IMR-90 (cell line): ENCODE measurements around the gene SYNGR4. TPM values are rescaled to one million over a fixed set of nuclear protein-coding genes. Genes with fewer than 3 reads are reported as not detected.

ENCODE experiments used
- ATAC-seq: fragments of 200-7000 bp; cut with Tn5 transposase; 2 replicates; pipeline ENCODE4 v1.9.1; 2020; ENCODE audit warnings: low read depth, mild to moderate bottlenecking, moderate library complexity
- BruUV-seq: library from RNA; stranded (reverse); fragments of 400-500 nt; replicated peaks from 2 replicates; lab custom pipeline; 2021; lab: Mats Ljungman, UMichigan
- CTCF ChIA-PET: fragments of 300-600 bp; formaldehyde crosslinking; extraction: SDS; loops from one replicate; lab custom pipeline; 2021; ENCODE audit warnings: antibody characterized with exemption; lab: Yijun Ruan, JAX
- POLR2A ChIA-PET: fragments of 300-600 bp; sonication (Branson Sonifier 250); formaldehyde crosslinking; loops from one replicate; lab custom pipeline; 2022; ENCODE audit warnings: antibody characterized with exemption; ENCODE audit not compliant: unreplicated experiment; lab: Charles Lee
- DNase-seq: peaks from one replicate; pipeline ENCODE4 v3.0.0; 2013
- H2AFZ ChIP-seq: replicated peaks from 2 replicates; pipeline ENCODE3; 2013; ENCODE audit warnings: low read length, mild to moderate bottlenecking; ENCODE audit not compliant: poor library complexity
- H2AK5ac ChIP-seq: 2 replicates; pipeline ENCODE4 v1.6.1; 2013; ENCODE audit warnings: low read depth, low read length, inconsistent platforms
- H2AK9ac ChIP-seq: replicated peaks from 2 replicates; pipeline ENCODE3; 2013; ENCODE audit warnings: mild to moderate bottlenecking, low read depth, low read length, moderate library complexity; ENCODE audit not compliant: poor library complexity
- H2BK120ac ChIP-seq: 2 replicates; pipeline ENCODE4 v1.6.1; 2013; ENCODE audit warnings: low read depth, low read length, inconsistent platforms
- H2BK15ac ChIP-seq: 3 replicates; pipeline ENCODE4 v1.6.1; 2013; ENCODE audit warnings: low read depth, low read length, inconsistent platforms
- H2BK20ac ChIP-seq: 2 replicates; pipeline ENCODE4 v1.6.1; 2013; ENCODE audit warnings: low read depth, mild to moderate bottlenecking, inconsistent platforms, low read length, moderate library complexity
- H2BK5ac ChIP-seq: 2 replicates; pipeline ENCODE4 v1.6.1; 2013; ENCODE audit warnings: mild to moderate bottlenecking, low read depth, low read length, inconsistent platforms; ENCODE audit not compliant: poor library complexity, severe bottlenecking
- H3K14ac ChIP-seq: replicated peaks from 2 replicates; pipeline ENCODE4 v1.6.1; 2013; ENCODE audit warnings: low read depth, low read length, inconsistent platforms
- H3K18ac ChIP-seq: 2 replicates; pipeline ENCODE4 v1.6.1; 2013; ENCODE audit warnings: low read depth, low read length, control low read depth
- H3K23ac ChIP-seq: 2 replicates; pipeline ENCODE4 v1.6.1; 2013; ENCODE audit warnings: low read depth, low read length, inconsistent platforms
- H3K27ac ChIP-seq: 2 replicates; pipeline ENCODE4 v1.5.1; 2013; ENCODE audit warnings: mild to moderate bottlenecking, control low read depth, low read length; ENCODE audit not compliant: insufficient read depth
- H3K27me3 ChIP-seq: 2 replicates; pipeline ENCODE4 v1.6.1; 2013; ENCODE audit warnings: low read length; ENCODE audit not compliant: control insufficient read depth, insufficient read depth
- H3K36me3 ChIP-seq: 2 replicates; pipeline ENCODE4 v1.6.1; 2013; ENCODE audit warnings: low read length, mixed read lengths; ENCODE audit not compliant: control insufficient read depth, insufficient read depth
- H3K4ac ChIP-seq: 2 replicates; pipeline ENCODE4 v1.6.1; 2013; ENCODE audit warnings: low read depth, low read length, inconsistent platforms
- H3K4me1 ChIP-seq: 2 replicates; pipeline ENCODE4 v1.6.1; 2013; ENCODE audit warnings: low read length, mixed read lengths; ENCODE audit not compliant: control insufficient read depth, insufficient read depth
- H3K4me2 ChIP-seq: 2 replicates; pipeline ENCODE4 v1.6.1; 2013; ENCODE audit warnings: low read depth, mild to moderate bottlenecking, control low read depth, low read length, moderate library complexity
- H3K4me3 ChIP-seq: 2 replicates; pipeline ENCODE4 v1.5.1; 2013; ENCODE audit warnings: low read depth, mild to moderate bottlenecking, control low read depth, low read length, moderate library complexity; ENCODE audit not compliant: insufficient read depth
- H3K56ac ChIP-seq: 2 replicates; pipeline ENCODE4 v1.6.1; 2013; ENCODE audit warnings: low read length, inconsistent platforms; ENCODE audit not compliant: insufficient read depth; ENCODE audit errors: extremely low read depth
- H3K79me1 ChIP-seq, 2 experiments: 2 replicates each; pipeline ENCODE4 v1.6.1; 2013; ENCODE audit warnings: low read length in 2 of 2, inconsistent platforms in 1 of 2, low read depth in 1 of 2
- H3K9ac ChIP-seq: 2 replicates; pipeline ENCODE4 v1.6.1; 2013; ENCODE audit warnings: low read depth, low read length, control low read depth
- H3K9me1 ChIP-seq: 2 replicates; pipeline ENCODE4 v1.6.1; 2013; ENCODE audit warnings: low read length, inconsistent platforms; ENCODE audit not compliant: insufficient read depth
- H3K9me3 ChIP-seq: 2 replicates; pipeline ENCODE4 v1.6.1; 2013; ENCODE audit warnings: low read length; ENCODE audit not compliant: control insufficient read depth, insufficient read depth
- H4K20me1 ChIP-seq: 2 replicates; pipeline ENCODE4 v1.6.1; 2013; ENCODE audit warnings: low read length, inconsistent platforms; ENCODE audit not compliant: insufficient read depth
- H4K5ac ChIP-seq: 2 replicates; pipeline ENCODE4 v1.6.1; 2013; ENCODE audit warnings: mild to moderate bottlenecking, low read depth, low read length, control low read depth
- H4K8ac ChIP-seq, 2 experiments: 2 replicates each; pipeline ENCODE4 v1.6.1; 2013; ENCODE audit warnings: low read depth in 2 of 2, low read length in 2 of 2, control low read depth in 1 of 2, inconsistent platforms in 1 of 2
- H4K91ac ChIP-seq: 2 replicates; pipeline ENCODE4 v1.6.1; 2013; ENCODE audit warnings: low read depth, low read length, inconsistent platforms; ENCODE audit not compliant: insufficient read depth
- BHLHE40 ChIP-seq: fragments of 150-350 bp; IDR thresholded peaks from 2 replicates; pipeline ENCODE4 v1.6.1; 2016; ENCODE audit warnings: mild to moderate bottlenecking, low read depth, low read length
- CEBPB ChIP-seq: IDR thresholded peaks from 2 replicates; pipeline ENCODE4 v1.6.1; 2012; ENCODE audit warnings: low read depth, low read length, improper control_type of control experiment
- CHD1 ChIP-seq: IDR thresholded peaks from 2 replicates; pipeline ENCODE4 v1.6.1; 2012; ENCODE audit warnings: low read depth, low read length, improper control_type of control experiment
- FOS ChIP-seq: fragments of 150-350 bp; IDR thresholded peaks from 2 replicates; pipeline ENCODE4 v1.6.1; 2016; ENCODE audit warnings: low read depth, low read length
- MAFK ChIP-seq: IDR thresholded peaks from 2 replicates; pipeline ENCODE4 v1.6.1; 2012; ENCODE audit warnings: low read depth, low read length, improper control_type of control experiment
- MAZ ChIP-seq: IDR thresholded peaks from 2 replicates; pipeline ENCODE4 v1.6.1; 2012; ENCODE audit warnings: low read depth, mild to moderate bottlenecking, low read length, improper control_type of control experiment, moderate library complexity, borderline replicate concordance
- MXI1 ChIP-seq: IDR thresholded peaks from 2 replicates; pipeline ENCODE4 v1.6.1; 2012; ENCODE audit warnings: low read depth, mild to moderate bottlenecking, low read length, moderate library complexity, borderline replicate concordance
- NFE2L2 ChIP-seq: fragments of 150-350 bp; IDR thresholded peaks from 2 replicates; pipeline ENCODE4 v1.6.1; 2016; ENCODE audit warnings: low read depth, mild to moderate bottlenecking, low read length
- POLR2A ChIP-seq: IDR thresholded peaks from 2 replicates; pipeline ENCODE4 v1.6.1; 2012; ENCODE audit warnings: mild to moderate bottlenecking, low read depth, low read length
- RCOR1 ChIP-seq: IDR thresholded peaks from 2 replicates; pipeline ENCODE4 v1.6.1; 2012; ENCODE audit warnings: mild to moderate bottlenecking, low read length, improper control_type of control experiment; ENCODE audit not compliant: insufficient replicate concordance
- RFX5 ChIP-seq: IDR thresholded peaks from 2 replicates; pipeline ENCODE4 v1.8.0; 2012; ENCODE audit warnings: low read depth, mild to moderate bottlenecking, low read length, moderate library complexity
- SMC3 ChIP-seq: fragments of 150-350 bp; IDR thresholded peaks from 2 replicates; pipeline ENCODE4 v1.6.1; 2016; ENCODE audit warnings: low read depth, mild to moderate bottlenecking, antibody characterized with exemption, low read length, moderate library complexity
- WGBS, 2 experiments: methylation state at CpG; one replicate each; pipeline versions ENCODE4 v1.1.5 to v1.1.7; 2013; ENCODE audit warnings: missing lambda C conversion rate in 2 of 2; ENCODE audit not compliant: insufficient read length in 1 of 2; ENCODE audit errors: extremely low coverage in 2 of 2; 5-methylcytosine and 5-hydroxymethylcytosine counted together
- dilution Hi-C: fragments of 300-500 bp; cut with HindIII; formaldehyde crosslinking; loops from one replicate; pipeline ENCODE4 v1.14.3; 2018; ENCODE audit warnings: low sequenced_read_pairs; ENCODE audit not compliant: unreplicated experiment
- in situ Hi-C: fragments of 300-500 bp; cut with MboI; formaldehyde crosslinking; loops from 3 replicates; pipeline ENCODE4 v1.14.3; 2019; ENCODE audit warnings: low sequenced_read_pairs, inconsistent platforms, mixed read lengths
- intact Hi-C: fragments of 100-400 bp; cut with micrococcal nuclease; formaldehyde crosslinking; loops from 2 replicates; pipeline ENCODE4 v1.10.0; 2022
- polyA plus RNA-seq, 3 experiments: library from polyadenylated mRNA; depleted of rRNA; stranded (reverse); fragments of >200 nt; gene quantifications; 2 replicates each; pipeline ENCODE4 v1.2.3, GENCODE V29; 2012; ENCODE audit warnings: low replicate concordance in 1 of 3
- total RNA-seq: library from RNA; depleted of rRNA; stranded (reverse); fragments of >200 nt; gene quantifications from 2 replicates; pipeline ENCODE4 v1.2.3, GENCODE V29; 2012
- TF ChIP-seq, protein P1 (sequence below): conservative IDR thresholded peaks from 2 replicates; pipeline ENCODE4 v1.5.1; 2012; ENCODE audit warnings: mild to moderate bottlenecking, low read depth, low read length, improper control_type of control experiment
- TF ChIP-seq, protein P2 (sequence below): fragments of 150-350 bp; IDR thresholded peaks from 2 replicates; pipeline ENCODE4 v1.6.1; 2017; ENCODE audit warnings: mild to moderate bottlenecking, antibody characterized with exemption, low read length, low read depth
- TF ChIP-seq, protein P3 (sequence below): fragments of 150-350 bp; IDR thresholded peaks from 2 replicates; pipeline ENCODE4 v1.6.1; 2016; ENCODE audit warnings: low read depth, mild to moderate bottlenecking, low read length, moderate library complexity, borderline replicate concordance

Gene SYNGR4
- total and polyA plus RNA-seq, 2 of the 4 experiments (the other 2 are of a cell fraction) = not detected

DNA sequence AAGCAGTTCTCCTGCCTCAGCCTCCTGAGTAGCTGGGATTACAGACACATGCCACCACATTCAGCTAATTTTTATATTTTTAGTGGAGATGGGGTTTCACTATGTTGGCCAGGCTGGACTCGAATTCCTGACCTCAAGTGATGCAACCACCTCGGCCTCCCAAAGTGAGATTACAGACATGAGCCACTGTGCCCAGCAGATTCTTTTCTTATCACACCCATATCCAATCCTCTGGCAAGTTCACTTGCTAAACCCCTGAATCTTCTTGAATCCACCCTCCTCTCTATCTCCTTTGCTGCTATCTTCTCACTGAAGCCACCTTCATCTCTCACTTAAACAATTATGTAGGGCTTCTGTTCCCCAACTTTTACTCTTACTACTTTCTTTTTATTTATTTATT is 18.0 kb upstream of the SYNGR4 start:
- no peak overlapping the region for H3K56ac ChIP-seq
- no peak overlapping the region for H2BK5ac ChIP-seq
- intact Hi-C loops (no loop called here), dilution Hi-C loops (no loop called here), in situ Hi-C loops (no loop called here)
- no peak overlapping the region for H3K4me3 ChIP-seq
- POLR2A ChIA-PET = interaction anchor here (0.7 kb wide), 1 partner anchor 12 kb away, joined by 3 read pairs; no protein-coding TSS in a partner anchor
- CTCF ChIA-PET = no interaction called here
- H3K27ac ChIP-seq = no peak overlapping the region
- no peak overlapping the region for H3K9ac ChIP-seq
- no peak overlapping the region for H4K8ac ChIP-seq
- no peaks in the 10 kb centered on the region for H3K4me1 ChIP-seq
- no peak overlapping the region for H2BK20ac ChIP-seq
- no peak overlapping the region for H2BK120ac ChIP-seq
- H2AFZ ChIP-seq = no peak overlapping the region
- peaks cover 6% of the 10 kb centered on the region for H3K9me1 ChIP-seq
- no peak overlapping the region for H4K5ac ChIP-seq
- H4K91ac ChIP-seq = no peak overlapping the region
- BruUV-seq = no TSS peak
- H3K18ac ChIP-seq = no peak overlapping the region
- no CpG with 5 or more reads among the region's 2 CpGs for WGBS, 2 experiments
- H3K79me1 ChIP-seq = no peaks in the 10 kb centered on the region
- no peak overlapping the region for H2AK5ac ChIP-seq
- no peak overlapping the region for H3K4me2 ChIP-seq
- ATAC-seq (no peak), DNase-seq (no peak)
- no peak overlapping the region for H3K23ac ChIP-seq
- no peak overlapping the region for H3K14ac ChIP-seq
- H3K4ac ChIP-seq = no peak overlapping the region
- no peaks in the 10 kb centered on the region for H3K27me3 ChIP-seq
- no peaks in the 10 kb centered on the region for H3K9me3 ChIP-seq
- no peaks in the 10 kb centered on the region for H3K36me3 ChIP-seq
- H2BK15ac ChIP-seq = no peak overlapping the region
- TF ChIP-seq, protein P1, sequence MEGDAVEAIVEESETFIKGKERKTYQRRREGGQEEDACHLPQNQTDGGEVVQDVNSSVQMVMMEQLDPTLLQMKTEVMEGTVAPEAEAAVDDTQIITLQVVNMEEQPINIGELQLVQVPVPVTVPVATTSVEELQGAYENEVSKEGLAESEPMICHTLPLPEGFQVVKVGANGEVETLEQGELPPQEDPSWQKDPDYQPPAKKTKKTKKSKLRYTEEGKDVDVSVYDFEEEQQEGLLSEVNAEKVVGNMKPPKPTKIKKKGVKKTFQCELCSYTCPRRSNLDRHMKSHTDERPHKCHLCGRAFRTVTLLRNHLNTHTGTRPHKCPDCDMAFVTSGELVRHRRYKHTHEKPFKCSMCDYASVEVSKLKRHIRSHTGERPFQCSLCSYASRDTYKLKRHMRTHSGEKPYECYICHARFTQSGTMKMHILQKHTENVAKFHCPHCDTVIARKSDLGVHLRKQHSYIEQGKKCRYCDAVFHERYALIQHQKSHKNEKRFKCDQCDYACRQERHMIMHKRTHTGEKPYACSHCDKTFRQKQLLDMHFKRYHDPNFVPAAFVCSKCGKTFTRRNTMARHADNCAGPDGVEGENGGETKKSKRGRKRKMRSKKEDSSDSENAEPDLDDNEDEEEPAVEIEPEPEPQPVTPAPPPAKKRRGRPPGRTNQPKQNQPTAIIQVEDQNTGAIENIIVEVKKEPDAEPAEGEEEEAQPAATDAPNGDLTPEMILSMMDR = no peak
- no peak for TF ChIP-seq MXI1
- TF ChIP-seq FOS = no peak
- TF ChIP-seq MAFK = no peak
- no peak for TF ChIP-seq BHLHE40
- TF ChIP-seq RCOR1 = no peak
- TF ChIP-seq, protein P2, sequence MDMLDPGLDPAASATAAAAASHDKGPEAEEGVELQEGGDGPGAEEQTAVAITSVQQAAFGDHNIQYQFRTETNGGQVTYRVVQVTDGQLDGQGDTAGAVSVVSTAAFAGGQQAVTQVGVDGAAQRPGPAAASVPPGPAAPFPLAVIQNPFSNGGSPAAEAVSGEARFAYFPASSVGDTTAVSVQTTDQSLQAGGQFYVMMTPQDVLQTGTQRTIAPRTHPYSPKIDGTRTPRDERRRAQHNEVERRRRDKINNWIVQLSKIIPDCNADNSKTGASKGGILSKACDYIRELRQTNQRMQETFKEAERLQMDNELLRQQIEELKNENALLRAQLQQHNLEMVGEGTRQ = no peak
- TF ChIP-seq MAZ = no peak
- TF ChIP-seq, protein P3, sequence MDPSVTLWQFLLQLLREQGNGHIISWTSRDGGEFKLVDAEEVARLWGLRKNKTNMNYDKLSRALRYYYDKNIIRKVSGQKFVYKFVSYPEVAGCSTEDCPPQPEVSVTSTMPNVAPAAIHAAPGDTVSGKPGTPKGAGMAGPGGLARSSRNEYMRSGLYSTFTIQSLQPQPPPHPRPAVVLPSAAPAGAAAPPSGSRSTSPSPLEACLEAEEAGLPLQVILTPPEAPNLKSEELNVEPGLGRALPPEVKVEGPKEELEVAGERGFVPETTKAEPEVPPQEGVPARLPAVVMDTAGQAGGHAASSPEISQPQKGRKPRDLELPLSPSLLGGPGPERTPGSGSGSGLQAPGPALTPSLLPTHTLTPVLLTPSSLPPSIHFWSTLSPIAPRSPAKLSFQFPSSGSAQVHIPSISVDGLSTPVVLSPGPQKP = no peak
- no peak for TF ChIP-seq RFX5
- TF ChIP-seq POLR2A = no peak
- TF ChIP-seq NFE2L2 = no peak
- no peak; the same call in 1 of the 2 replicates for TF ChIP-seq CEBPB
- TF ChIP-seq SMC3 = no peak
- TF ChIP-seq CHD1 = no peak
- no peak overlapping the region for H2AK9ac ChIP-seq
- no peaks in the 10 kb centered on the region for H4K20me1 ChIP-seq
